Esophagus squamous epithelium (tissue), 4 donors: ENCODE results near the gene COL28A1.

Experiments
- POLR2A ChIP-seq, 4 donors: fragments of 450-650 bp; IDR thresholded peaks; one replicate each; pipeline ENCODE4 v1.6.1; 2017; ENCODE audit warnings: antibody characterized with exemption in 4 of 4, mild to moderate bottlenecking in 4 of 4, moderate library complexity in 3 of 4
- TF ChIP-seq, protein P1 (sequence below), 6 experiments: fragments of 450-650 bp in 4 of 6; fragments of 200-600 bp in 2 of 6; sonication (generic) in 2 of 6; IDR thresholded peaks; one replicate each; pipeline ENCODE4 v1.5.1; 2016 to 2019; ENCODE audit warnings: antibody characterized with exemption in 6 of 6, mild to moderate bottlenecking in 4 of 6, moderate library complexity in 4 of 6

DNA sequence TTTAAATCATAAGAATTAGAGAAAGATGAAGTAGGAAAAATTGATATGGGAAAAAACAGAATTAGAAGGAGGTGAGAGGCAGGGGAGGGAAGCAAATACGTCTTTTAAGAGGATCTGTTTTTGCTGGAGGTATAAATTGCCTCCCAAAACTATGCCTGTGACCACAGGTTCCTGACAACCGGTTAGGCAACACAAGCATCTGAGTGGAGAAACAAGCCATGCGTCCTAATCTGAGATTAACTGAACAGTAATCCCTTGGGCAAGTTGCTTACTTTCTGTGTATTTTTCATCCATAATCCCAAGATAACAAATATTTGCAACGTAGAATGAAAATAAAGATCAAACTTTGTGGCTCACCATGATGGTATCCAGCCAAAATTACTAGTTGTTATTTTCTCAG, 204.2 kb downstream of the COL28A1 start:
- TF ChIP-seq POLR2A (IDR thresholded peaks at IDR 0.05) = no peak
- TF ChIP-seq, protein P1, sequence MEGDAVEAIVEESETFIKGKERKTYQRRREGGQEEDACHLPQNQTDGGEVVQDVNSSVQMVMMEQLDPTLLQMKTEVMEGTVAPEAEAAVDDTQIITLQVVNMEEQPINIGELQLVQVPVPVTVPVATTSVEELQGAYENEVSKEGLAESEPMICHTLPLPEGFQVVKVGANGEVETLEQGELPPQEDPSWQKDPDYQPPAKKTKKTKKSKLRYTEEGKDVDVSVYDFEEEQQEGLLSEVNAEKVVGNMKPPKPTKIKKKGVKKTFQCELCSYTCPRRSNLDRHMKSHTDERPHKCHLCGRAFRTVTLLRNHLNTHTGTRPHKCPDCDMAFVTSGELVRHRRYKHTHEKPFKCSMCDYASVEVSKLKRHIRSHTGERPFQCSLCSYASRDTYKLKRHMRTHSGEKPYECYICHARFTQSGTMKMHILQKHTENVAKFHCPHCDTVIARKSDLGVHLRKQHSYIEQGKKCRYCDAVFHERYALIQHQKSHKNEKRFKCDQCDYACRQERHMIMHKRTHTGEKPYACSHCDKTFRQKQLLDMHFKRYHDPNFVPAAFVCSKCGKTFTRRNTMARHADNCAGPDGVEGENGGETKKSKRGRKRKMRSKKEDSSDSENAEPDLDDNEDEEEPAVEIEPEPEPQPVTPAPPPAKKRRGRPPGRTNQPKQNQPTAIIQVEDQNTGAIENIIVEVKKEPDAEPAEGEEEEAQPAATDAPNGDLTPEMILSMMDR (IDR thresholded peaks at IDR 0.05) = no peak
